Measurements from ENCODE around the gene ARF1. TPM values are rescaled to one million over a fixed set of nuclear protein-coding genes. Genes with fewer than 3 reads are reported as not detected.

Gene ARF1
- total and polyA plus RNA-seq, 2 of the 13 experiments (the other 11 are each of a cell fraction or from before 2014, with no cell fraction given) = 186 to 327 TPM

GRCh38 chr1:228117335-228117734 is 34.8 kb downstream of the ARF1 start:
- WGBS (ENCODE audit: low lambda C conversion rate) = 87% methylated on average over 4 of the region's 4 CpGs
- DNase-seq (ENCODE audit: low spot score) (no peak), ATAC-seq (no peak), FAIRE-seq (no peak)
- peaks cover 21% of the 10 kb centered on the region for H3K9me3 ChIP-seq (ENCODE audit: low read length)
- H3K9ac ChIP-seq (ENCODE audit: insufficient read depth, low read depth, low read length) = no peak overlapping the region
- intact Hi-C loops (cut with micrococcal nuclease; ENCODE audit: unreplicated experiment) (no loop called here), in situ Hi-C loops (cut with HindIII; ENCODE audit: extremely low pct_ligation_motif_present, low pct_unique_long_range_greater_than_20kb) (no loop called here)
- no peak overlapping the region for H3K4me3 ChIP-seq (replicated peaks in 1 of 3; ENCODE audit: insufficient read depth in 1 of 3, low read depth in 2 of 3, low read length in 3 of 3)
- BruUV-seq (replicated peaks) = no TSS peak
- ChIA-PET CTCF (ENCODE audit: low intra/inter-chr PET ratio, low total read pairs) (no interaction called here), POLR2A (no interaction called here)
- H3K4me1 ChIP-seq (ENCODE audit: insufficient read depth, low read length) = peaks cover 22% of the 10 kb centered on the region
- no peak overlapping the region for H3K27ac ChIP-seq (ENCODE audit: extremely low read length, insufficient read depth, low read length)
- TF ChIP-seq MAFK (conservative IDR thresholded peaks at IDR 0.05 in 1 of 2, IDR thresholded peaks at IDR 0.05 in 1 of 2; ENCODE audit: low read length in 2 of 2) (peak; percentile 23 to 63; a peak in 3 of 4 replicates), ZNF20 (CRISPR knock-in tag; IDR thresholded peaks at IDR 0.05) (no peak), MAFF (IDR thresholded peaks at IDR 0.05; ENCODE audit: low read depth, low read length) (peak; percentile 37; the same call in 1 of the 2 replicates), MTF2 (CRISPR knock-in tag; IDR thresholded peaks at IDR 0.05; ENCODE audit: borderline replicate concordance) (no peak), CAMTA2 (CRISPR knock-in tag; IDR thresholded peaks at IDR 0.05; ENCODE audit: borderline replicate concordance) (no peak), DMTF1 (CRISPR knock-in tag; IDR thresholded peaks at IDR 0.05) (no peak), SIX1 (CRISPR knock-in tag; IDR thresholded peaks at IDR 0.05; ENCODE audit: borderline replicate concordance) (no peak)
- no peaks in the 10 kb centered on the region for H4K20me1 ChIP-seq (ENCODE audit: insufficient read depth, low read length)
- no peaks in the 10 kb centered on the region for H3K27me3 ChIP-seq (ENCODE audit: control insufficient read depth in 1 of 2, insufficient read depth in 2 of 2, low read length in 2 of 2)
- H3K4me2 ChIP-seq (ENCODE audit: low read depth, low read length) = no peak overlapping the region
- H3K36me3 ChIP-seq (replicated peaks in 1 of 2; ENCODE audit: control insufficient read depth in 1 of 2, insufficient read depth in 2 of 2, low read length in 2 of 2) = no peaks in the 10 kb centered on the region
- no peaks in the 10 kb centered on the region for H3K79me2 ChIP-seq (ENCODE audit: insufficient read depth, low read length)
- H2AFZ ChIP-seq (ENCODE audit: low read length) = no peak overlapping the region

GRCh38 chr1:228118040-228118439 is 35.5 kb downstream of the ARF1 start:
- no TSS peak for BruUV-seq (replicated peaks)
- ChIA-PET CTCF (ENCODE audit: low intra/inter-chr PET ratio, low total read pairs) (no interaction called here), POLR2A (no interaction called here)
- ATAC-seq (no peak), DNase-seq (ENCODE audit: low spot score) (no peak), FAIRE-seq (no peak)
- Histone ChIP-seq H4K20me1 (ENCODE audit: insufficient read depth, low read length) (no peaks in the 10 kb centered on the region), H3K4me2 (ENCODE audit: low read depth, low read length) (no peak overlapping the region), H3K4me3 (replicated peaks in 1 of 3; ENCODE audit: insufficient read depth in 1 of 3, low read depth in 2 of 3, low read length in 3 of 3) (no peak overlapping the region), H3K79me2 (ENCODE audit: insufficient read depth, low read length) (no peaks in the 10 kb centered on the region), H3K9me3 (ENCODE audit: low read length) (peaks cover 21% of the 10 kb centered on the region), H3K27ac (ENCODE audit: extremely low read length, insufficient read depth, low read length) (no peak overlapping the region), H3K9ac (ENCODE audit: insufficient read depth, low read depth, low read length) (no peak overlapping the region), H3K36me3 (replicated peaks in 1 of 2; ENCODE audit: control insufficient read depth in 1 of 2, insufficient read depth in 2 of 2, low read length in 2 of 2) (no peaks in the 10 kb centered on the region), H3K27me3 (ENCODE audit: control insufficient read depth in 1 of 2, insufficient read depth in 2 of 2, low read length in 2 of 2) (no peaks in the 10 kb centered on the region), H3K4me1 (ENCODE audit: insufficient read depth, low read length) (peaks cover 24% of the 10 kb centered on the region), H2AFZ (ENCODE audit: low read length) (no peak overlapping the region)
- 54% methylated on average over 2 of the region's 2 CpGs for WGBS (ENCODE audit: low lambda C conversion rate)
- in situ Hi-C loops (cut with HindIII; ENCODE audit: extremely low pct_ligation_motif_present, low pct_unique_long_range_greater_than_20kb) (no loop called here), intact Hi-C loops (cut with micrococcal nuclease; ENCODE audit: unreplicated experiment) (no loop called here)
- TF ChIP-seq ZFP36 (IDR thresholded peaks at IDR 0.05; ENCODE audit: borderline replicate concordance, low read depth, low read length, partially characterized antibody) = peak; percentile 76
- no peak for TF ChIP-seq JDP2 (CRISPR knock-in tag; IDR thresholded peaks at IDR 0.05; ENCODE audit: borderline replicate concordance)
- TF ChIP-seq FUBP1 (CRISPR knock-in tag; IDR thresholded peaks at IDR 0.05; ENCODE audit: borderline replicate concordance) = no peak
- no peak for TF ChIP-seq ZMAT5 (CRISPR knock-in tag; IDR thresholded peaks at IDR 0.05; ENCODE audit: borderline replicate concordance, low read depth)
